Measurements from ENCODE around the gene CCT6A. TPM values are rescaled to one million over a fixed set of nuclear protein-coding genes. Genes with fewer than 3 reads are reported as not detected.

The CCT6A gene
- total and polyA plus RNA-seq, 9 of the 15 experiments (the other 6 are each of a cell fraction or from before 2014, with no cell fraction given) = 244 to 708 (median 387) TPM

- TF ChIP-seq KDM2B (CRISPR knock-in tag; IDR thresholded peaks at IDR 0.05) = no peak
- TF ChIP-seq ZNF76 (CRISPR knock-in tag; IDR thresholded peaks at IDR 0.05; ENCODE audit: borderline replicate concordance) = no peak
- TF ChIP-seq SP2 (IDR thresholded peaks at IDR 0.05; ENCODE audit: extremely low read depth, low read depth, low read length, poor library complexity, severe bottlenecking) = peak; percentile 79
- TF ChIP-seq GTF2F1 (IDR thresholded peaks at IDR 0.05; ENCODE audit: low read depth, low read length) = 0 out of 2 replicates have a peak, but pooled peaks have one; percentile 53
- no peak for TF ChIP-seq ZC3H4 (CRISPR knock-in tag; IDR thresholded peaks at IDR 0.05; ENCODE audit: borderline replicate concordance)
- peak; percentile 28 for TF ChIP-seq SAP30 (IDR thresholded peaks at IDR 0.05; ENCODE audit: borderline replicate concordance, insufficient read depth, low read depth, low read length, poor library complexity, severe bottlenecking)
- TF ChIP-seq, protein P1, sequence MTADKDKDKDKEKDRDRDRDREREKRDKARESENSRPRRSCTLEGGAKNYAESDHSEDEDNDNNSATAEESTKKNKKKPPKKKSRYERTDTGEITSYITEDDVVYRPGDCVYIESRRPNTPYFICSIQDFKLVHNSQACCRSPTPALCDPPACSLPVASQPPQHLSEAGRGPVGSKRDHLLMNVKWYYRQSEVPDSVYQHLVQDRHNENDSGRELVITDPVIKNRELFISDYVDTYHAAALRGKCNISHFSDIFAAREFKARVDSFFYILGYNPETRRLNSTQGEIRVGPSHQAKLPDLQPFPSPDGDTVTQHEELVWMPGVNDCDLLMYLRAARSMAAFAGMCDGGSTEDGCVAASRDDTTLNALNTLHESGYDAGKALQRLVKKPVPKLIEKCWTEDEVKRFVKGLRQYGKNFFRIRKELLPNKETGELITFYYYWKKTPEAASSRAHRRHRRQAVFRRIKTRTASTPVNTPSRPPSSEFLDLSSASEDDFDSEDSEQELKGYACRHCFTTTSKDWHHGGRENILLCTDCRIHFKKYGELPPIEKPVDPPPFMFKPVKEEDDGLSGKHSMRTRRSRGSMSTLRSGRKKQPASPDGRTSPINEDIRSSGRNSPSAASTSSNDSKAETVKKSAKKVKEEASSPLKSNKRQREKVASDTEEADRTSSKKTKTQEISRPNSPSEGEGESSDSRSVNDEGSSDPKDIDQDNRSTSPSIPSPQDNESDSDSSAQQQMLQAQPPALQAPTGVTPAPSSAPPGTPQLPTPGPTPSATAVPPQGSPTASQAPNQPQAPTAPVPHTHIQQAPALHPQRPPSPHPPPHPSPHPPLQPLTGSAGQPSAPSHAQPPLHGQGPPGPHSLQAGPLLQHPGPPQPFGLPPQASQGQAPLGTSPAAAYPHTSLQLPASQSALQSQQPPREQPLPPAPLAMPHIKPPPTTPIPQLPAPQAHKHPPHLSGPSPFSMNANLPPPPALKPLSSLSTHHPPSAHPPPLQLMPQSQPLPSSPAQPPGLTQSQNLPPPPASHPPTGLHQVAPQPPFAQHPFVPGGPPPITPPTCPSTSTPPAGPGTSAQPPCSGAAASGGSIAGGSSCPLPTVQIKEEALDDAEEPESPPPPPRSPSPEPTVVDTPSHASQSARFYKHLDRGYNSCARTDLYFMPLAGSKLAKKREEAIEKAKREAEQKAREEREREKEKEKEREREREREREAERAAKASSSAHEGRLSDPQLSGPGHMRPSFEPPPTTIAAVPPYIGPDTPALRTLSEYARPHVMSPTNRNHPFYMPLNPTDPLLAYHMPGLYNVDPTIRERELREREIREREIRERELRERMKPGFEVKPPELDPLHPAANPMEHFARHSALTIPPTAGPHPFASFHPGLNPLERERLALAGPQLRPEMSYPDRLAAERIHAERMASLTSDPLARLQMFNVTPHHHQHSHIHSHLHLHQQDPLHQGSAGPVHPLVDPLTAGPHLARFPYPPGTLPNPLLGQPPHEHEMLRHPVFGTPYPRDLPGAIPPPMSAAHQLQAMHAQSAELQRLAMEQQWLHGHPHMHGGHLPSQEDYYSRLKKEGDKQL (CRISPR knock-in tag; IDR thresholded peaks at IDR 0.05; ENCODE audit: borderline replicate concordance) = no peak
- TF ChIP-seq RCOR1 (IDR thresholded peaks at IDR 0.05; ENCODE audit: borderline replicate concordance in 1 of 2, low read depth in 2 of 2, low read length in 2 of 2) = peak in 1 of 2 experiments; percentile 40; a peak in 1 of 4 replicates
- TF ChIP-seq FOXA1 (IDR thresholded peaks at IDR 0.05; ENCODE audit: borderline replicate concordance) = no peak
- no peak for TF ChIP-seq ZNF668 (CRISPR knock-in tag; IDR thresholded peaks at IDR 0.05)
- no peak for TF ChIP-seq MAFG (tag; conservative IDR thresholded peaks at IDR 0.05)
- TF ChIP-seq CBX8 (IDR thresholded peaks at IDR 0.05; ENCODE audit: borderline replicate concordance, extremely low read depth, low read depth, low read length, poor library complexity, severe bottlenecking) = no peak
- peak; percentile 22 for TF ChIP-seq BRD9 (IDR thresholded peaks at IDR 0.05; ENCODE audit: low read depth, partially characterized antibody)
Measured at GRCh38 chr7:56106108-56107073, 54.8 kb downstream of the CCT6A start, which contains the start of gene CHCHD2 (continued).
